HEK293T (cell line): ENCODE measurements around the gene HSF5.

ENCODE experiments used
- CTCF ChIA-PET: fragments of 350-600 bp; formaldehyde crosslinking; extraction: SDS; loops from one replicate; lab custom pipeline; 2021; ENCODE audit warnings: antibody characterized with exemption, inconsistent platforms; lab: Yijun Ruan, JAX
- POLR2A ChIA-PET: fragments of 350-600 bp; formaldehyde crosslinking; extraction: SDS; loops from one replicate; lab custom pipeline; 2020; ENCODE audit warnings: antibody characterized with exemption, inconsistent platforms; lab: Yijun Ruan, JAX
- DNase-seq: peaks from one replicate; pipeline ENCODE4 v3.0.0; 2012; ENCODE audit warnings: mixed read lengths; ENCODE audit errors: extremely low spot score
- ARNT ChIP-seq: fragments of 450-650 bp; IDR thresholded peaks from 2 replicates; pipeline ENCODE4 v1.6.1; 2017; ENCODE audit warnings: mild to moderate bottlenecking
- BHLHE40 ChIP-seq: fragments of 450-650 bp; IDR thresholded peaks from 2 replicates; pipeline ENCODE4 v1.6.1; 2016; ENCODE audit warnings: mild to moderate bottlenecking, moderate library complexity, borderline replicate concordance
- CTBP1 ChIP-seq: fragments of 450-650 bp; IDR thresholded peaks from 2 replicates; pipeline ENCODE4 v1.6.1; 2016; ENCODE audit warnings: borderline replicate concordance
- ELF4 ChIP-seq: fragments of 450-650 bp; IDR thresholded peaks from 2 replicates; pipeline ENCODE4 v1.6.1; 2017; ENCODE audit warnings: antibody characterized with exemption
- FOXA1 ChIP-seq: fragments of 450-650 bp; IDR thresholded peaks from 2 replicates; pipeline ENCODE4 v1.6.1; 2016; ENCODE audit warnings: mild to moderate bottlenecking
- FOXK2 ChIP-seq: fragments of 450-650 bp; IDR thresholded peaks from 2 replicates; pipeline ENCODE4 v1.6.1; 2016; ENCODE audit warnings: mild to moderate bottlenecking
- FOXM1 ChIP-seq: fragments of 450-650 bp; IDR thresholded peaks from 2 replicates; pipeline ENCODE4 v1.6.1; 2017; ENCODE audit warnings: mild to moderate bottlenecking, borderline replicate concordance
- HDGF ChIP-seq: fragments of 450-650 bp; IDR thresholded peaks from 2 replicates; pipeline ENCODE4 v1.6.1; 2017; ENCODE audit warnings: antibody characterized with exemption, borderline replicate concordance
- L3MBTL2 ChIP-seq: fragments of 450-650 bp; conservative IDR thresholded peaks from 2 replicates; pipeline ENCODE4 v1.6.1; 2016; ENCODE audit warnings: mild to moderate bottlenecking
- LEF1 ChIP-seq: fragments of 450-650 bp; IDR thresholded peaks from 2 replicates; pipeline ENCODE4 v1.6.1; 2017; ENCODE audit warnings: mild to moderate bottlenecking, borderline replicate concordance
- NFRKB ChIP-seq: fragments of 450-650 bp; IDR thresholded peaks from 2 replicates; pipeline ENCODE4 v1.6.1; 2016; ENCODE audit warnings: mild to moderate bottlenecking, moderate library complexity
- PKNOX1 ChIP-seq: fragments of 450-650 bp; IDR thresholded peaks from 2 replicates; pipeline ENCODE4 v1.6.1; 2016
- SP1 ChIP-seq: fragments of 450-650 bp; IDR thresholded peaks from 2 replicates; pipeline ENCODE4 v1.6.1; 2017
- SUZ12 ChIP-seq: fragments of 450-650 bp; IDR thresholded peaks from 2 replicates; pipeline ENCODE4 v1.6.1; 2016; ENCODE audit warnings: mild to moderate bottlenecking
- TARDBP ChIP-seq: fragments of 450-650 bp; IDR thresholded peaks from 2 replicates; pipeline ENCODE4 v1.6.1; 2016
- ZNF384 ChIP-seq: fragments of 450-650 bp; IDR thresholded peaks from 2 replicates; pipeline ENCODE4 v1.6.1; 2016

Gene HSF5

DNA sequence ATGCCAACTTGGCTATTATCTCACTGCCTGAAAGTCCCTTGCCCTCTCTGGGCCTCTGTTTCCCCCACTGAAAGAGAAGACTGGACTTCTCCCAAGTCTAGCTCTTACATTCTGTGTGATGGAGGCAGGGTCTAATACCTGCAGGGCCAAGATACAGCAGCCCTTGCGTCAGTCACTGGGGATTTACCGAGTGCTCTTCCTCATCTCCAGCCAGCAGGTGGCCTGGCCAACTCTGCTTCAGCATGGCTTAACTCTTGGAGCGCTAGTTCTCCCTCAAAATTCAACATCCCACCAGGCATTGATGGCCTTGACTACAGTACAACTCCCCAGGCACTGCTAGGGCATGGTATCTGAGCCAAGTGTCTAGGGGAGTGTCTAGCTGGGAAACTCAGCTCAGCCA, 46.1 kb upstream of the HSF5 start:
- CTCF ChIA-PET, result interaction anchor here (0.7 to 1.7 kb wide), 4 partner anchors 8 to 232 kb away, joined by 3 to 5 read pairs (median 4); no protein-coding TSS in a partner anchor

DNA sequence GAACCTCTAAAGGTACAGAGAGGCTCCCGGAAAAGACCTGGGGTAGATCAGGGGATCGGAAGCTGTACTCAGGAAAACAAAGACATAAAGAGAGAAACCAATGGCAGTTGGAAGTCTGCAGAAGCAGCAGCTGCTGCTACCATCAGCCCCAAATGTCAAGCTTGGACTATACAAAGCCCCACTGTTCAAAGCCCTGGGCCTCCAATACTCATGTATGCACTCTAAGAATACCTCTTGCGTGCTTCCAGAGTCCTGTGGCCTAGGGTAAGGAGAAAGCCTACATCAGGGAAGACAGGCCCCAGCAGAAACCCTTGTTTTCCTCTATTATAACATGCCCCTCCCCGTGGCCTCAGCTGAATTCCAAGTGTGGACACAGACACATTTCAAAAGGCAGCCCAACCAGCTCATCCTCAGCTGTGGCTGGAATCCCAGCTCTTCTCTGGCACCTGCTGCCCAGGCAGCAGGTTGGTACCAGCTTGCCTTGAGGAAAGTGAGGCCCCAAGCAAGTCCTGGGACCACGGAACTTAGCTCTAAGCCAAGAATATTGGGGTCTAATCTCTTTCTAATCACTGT, 45.5 kb upstream of the HSF5 start:
- no peak for TF ChIP-seq FOXM1
- no peak for TF ChIP-seq BHLHE40
- TF ChIP-seq SP1, result no peak
- no peak for TF ChIP-seq SUZ12
- no peak for TF ChIP-seq PKNOX1
- no peak for TF ChIP-seq ELF4
- no peak for TF ChIP-seq TARDBP
- no peak for TF ChIP-seq ZNF384
- no peak for TF ChIP-seq FOXK2
- no peak for TF ChIP-seq NFRKB
- no peak for TF ChIP-seq HDGF
- TF ChIP-seq L3MBTL2, result no peak
- no peak for TF ChIP-seq LEF1
- TF ChIP-seq ARNT, result no peak
- no peak for TF ChIP-seq FOXA1
- no peak for TF ChIP-seq CTBP1
- POLR2A ChIA-PET, result interaction anchor here (0.7 to 2.9 kb wide), 4 partner anchors 13 to 159 kb away, joined by 3 to 14 read pairs (median 4); partner anchors contain the start of genes RAD51C and TEX14
- DNase-seq, result no peak
- CTCF ChIA-PET, result interaction anchor here (0.6 to 1.7 kb wide), 6 partner anchors 8 to 231 kb away, joined by 3 to 5 read pairs (median 3); a partner anchor contains a TSS

More for the DNA sequence above, 46.1 kb upstream of the HSF5 start:
- no peak for DNase-seq
- POLR2A ChIA-PET, result interaction anchor here (0.8 to 2.9 kb wide), 3 partner anchors 14 to 97 kb away, joined by 3 to 14 read pairs (median 5); no protein-coding TSS in a partner anchor
- TF ChIP-seq ZNF384, result no peak
- no peak for TF ChIP-seq SUZ12
- TF ChIP-seq HDGF, result no peak
- no peak for TF ChIP-seq L3MBTL2
- no peak for TF ChIP-seq FOXA1
- TF ChIP-seq NFRKB, result no peak
- TF ChIP-seq ELF4, result no peak

DNA sequence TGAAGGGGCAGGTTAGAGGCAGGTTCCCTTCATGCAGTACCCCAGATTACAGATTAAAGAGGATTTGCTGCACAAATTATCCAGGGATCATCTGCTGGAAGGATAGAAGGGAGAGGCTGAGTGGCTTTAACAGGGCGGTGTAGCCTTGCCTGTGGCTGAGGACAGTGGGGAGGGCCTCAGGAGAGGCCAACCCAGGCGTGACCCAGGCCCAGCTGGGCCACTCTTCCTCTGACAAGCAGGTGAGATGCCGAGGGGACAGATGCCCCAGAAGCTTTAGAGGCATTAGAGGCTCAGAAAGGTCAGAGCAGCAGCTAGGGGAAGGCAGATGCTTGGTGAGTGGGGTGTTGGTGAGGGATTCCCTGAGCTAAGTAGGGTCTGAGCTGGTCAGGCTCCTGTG, 44.3 kb upstream of the HSF5 start:
- TF ChIP-seq SUZ12, result no peak
- TF ChIP-seq SP1, result no peak
- no peak for TF ChIP-seq FOXA1
- TF ChIP-seq ELF4, result no peak
- TF ChIP-seq FOXK2, result no peak
- POLR2A ChIA-PET, result interaction anchor here (1.2 to 3.5 kb wide), 4 partner anchors 9 to 99 kb away, joined by 4 to 28 read pairs (median 8); partner anchors contain the start of gene MTMR4
- no peak for DNase-seq
- CTCF ChIA-PET, result interaction anchor here (0.7 to 1.7 kb wide), 3 partner anchors 9 to 10 kb away, joined by 4 to 7 read pairs (median 4); no protein-coding TSS in a partner anchor

GRCh38 chr17:58531661-58532554, 43.7 kb upstream of the HSF5 start:
- TF ChIP-seq BHLHE40 (no peak), ZNF384 (no peak), FOXM1 (peak; percentile 71; the same call in 1 of the 2 replicates), LEF1 (no peak), ELF4 (no peak)
- ChIA-PET CTCF (interaction anchor here (0.6 to 1.9 kb wide), 4 partner anchors 9 to 101 kb away, joined by 3 to 7 read pairs (median 4); no protein-coding TSS in a partner anchor), POLR2A (interaction anchor here (1.2 to 3.5 kb wide), 4 partner anchors 9 to 100 kb away, joined by 4 to 28 read pairs (median 8); partner anchors contain the start of gene MTMR4)
- DNase-seq, result peak; percentile 78

DNA sequence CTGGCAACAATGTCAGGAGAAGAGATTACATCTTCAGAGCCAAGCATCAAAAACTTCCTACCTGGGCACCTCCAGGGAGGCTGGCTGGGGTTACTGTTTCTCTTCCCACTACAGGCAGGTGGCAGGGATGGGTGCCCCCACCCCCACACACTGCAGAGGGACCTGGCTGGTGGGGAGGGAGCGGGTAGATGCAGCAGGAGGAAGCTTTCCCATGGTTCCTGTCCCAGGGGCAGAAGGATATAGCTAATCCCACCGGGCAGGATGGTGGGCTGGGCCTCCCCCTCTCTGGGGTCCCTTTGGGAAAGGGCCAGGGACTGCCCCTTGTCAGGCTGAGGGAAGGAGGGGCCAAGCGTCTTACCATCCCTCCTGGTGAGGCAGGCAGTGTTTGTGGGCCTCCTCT, 42.9 kb upstream of the HSF5 start:
- ChIA-PET POLR2A (interaction anchor here (1.3 to 3.5 kb wide), 3 partner anchors 12 to 101 kb away, joined by 4 to 28 read pairs (median 10); partner anchors contain the start of gene MTMR4), CTCF (interaction anchor here (1.4 to 1.9 kb wide), 3 partner anchors 10 to 47 kb away, joined by 3 to 7 read pairs (median 5); no protein-coding TSS in a partner anchor)
- DNase-seq, result no peak
- TF ChIP-seq ARNT (no peak), NFRKB (no peak), BHLHE40 (no peak), PKNOX1 (no peak), FOXM1 (no peak), ZNF384 (no peak), SUZ12 (no peak), ELF4 (no peak), TARDBP (no peak), SP1 (no peak), LEF1 (no peak), FOXK2 (no peak), HDGF (no peak), FOXA1 (no peak), L3MBTL2 (no peak), CTBP1 (no peak)

DNA sequence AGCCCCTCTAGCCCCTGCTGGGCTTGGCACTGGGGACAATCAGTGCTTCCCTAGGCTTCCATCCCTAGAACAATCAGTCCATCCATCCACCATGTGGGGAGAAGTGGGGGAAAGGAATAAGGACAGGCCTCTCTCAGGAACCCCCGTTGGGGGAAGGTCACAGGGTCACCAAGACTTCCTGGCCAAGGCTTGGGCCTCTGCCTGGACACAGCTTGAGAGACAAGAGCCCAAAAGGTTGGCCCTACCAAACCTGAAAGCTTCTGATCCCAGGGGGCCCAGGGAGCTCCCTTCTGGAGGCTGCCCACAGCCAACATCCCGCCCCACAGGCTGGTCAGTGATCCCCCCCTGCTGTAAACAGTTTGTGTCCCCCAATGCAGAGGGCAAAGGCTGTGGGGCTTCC, 42.4 kb upstream of the HSF5 start:
- TF ChIP-seq BHLHE40, result no peak
- TF ChIP-seq TARDBP, result no peak
- TF ChIP-seq ZNF384, result no peak
- TF ChIP-seq SUZ12, result no peak
- no peak for TF ChIP-seq ARNT
- TF ChIP-seq L3MBTL2, result no peak
- TF ChIP-seq FOXM1, result no peak
- TF ChIP-seq FOXK2, result no peak
- no peak for TF ChIP-seq LEF1
- TF ChIP-seq NFRKB, result no peak
- TF ChIP-seq CTBP1, result no peak
- TF ChIP-seq SP1, result no peak
- TF ChIP-seq FOXA1, result no peak
- no peak for TF ChIP-seq PKNOX1
- no peak for TF ChIP-seq HDGF
- no peak for TF ChIP-seq ELF4
- CTCF ChIA-PET, result interaction anchor here (1.4 to 1.9 kb wide), 3 partner anchors 11 to 47 kb away, joined by 3 to 7 read pairs (median 5); no protein-coding TSS in a partner anchor
- DNase-seq, result no peak
- POLR2A ChIA-PET, result interaction anchor here (1.8 to 3.5 kb wide), 3 partner anchors 10 to 17 kb away, joined by 5 to 28 read pairs (median 10); partner anchors contain the start of gene MTMR4
